IMR-90 (cell line): Measurements from ENCODE around the gene FAM20A. TPM values are rescaled to one million over a fixed set of nuclear protein-coding genes. Genes with fewer than 3 reads are reported as not detected.

Source experiments
- ATAC-seq: fragments of 200-7000 bp; cut with Tn5 transposase; 2 replicates; pipeline ENCODE4 v1.9.1; 2020; ENCODE audit warnings: low read depth, mild to moderate bottlenecking, moderate library complexity
- BruUV-seq: library from RNA; stranded (reverse); fragments of 400-500 nt; replicated peaks from 2 replicates; lab custom pipeline; 2021; lab: Mats Ljungman, UMichigan
- CTCF ChIA-PET: fragments of 300-600 bp; formaldehyde crosslinking; extraction: SDS; loops from one replicate; lab custom pipeline; 2021; ENCODE audit warnings: antibody characterized with exemption; lab: Yijun Ruan, JAX
- POLR2A ChIA-PET: fragments of 300-600 bp; sonication (Branson Sonifier 250); formaldehyde crosslinking; loops from one replicate; lab custom pipeline; 2022; ENCODE audit warnings: antibody characterized with exemption; ENCODE audit not compliant: unreplicated experiment; lab: Charles Lee
- DNase-seq: peaks from one replicate; pipeline ENCODE4 v3.0.0; 2013
- H2AFZ ChIP-seq: replicated peaks from 2 replicates; pipeline ENCODE3; 2013; ENCODE audit warnings: low read length, mild to moderate bottlenecking; ENCODE audit not compliant: poor library complexity
- H2AK5ac ChIP-seq: 2 replicates; pipeline ENCODE4 v1.6.1; 2013; ENCODE audit warnings: low read depth, low read length, inconsistent platforms
- H2AK9ac ChIP-seq: replicated peaks from 2 replicates; pipeline ENCODE3; 2013; ENCODE audit warnings: mild to moderate bottlenecking, low read depth, low read length, moderate library complexity; ENCODE audit not compliant: poor library complexity
- H2BK120ac ChIP-seq: 2 replicates; pipeline ENCODE4 v1.6.1; 2013; ENCODE audit warnings: low read depth, low read length, inconsistent platforms
- H2BK15ac ChIP-seq: 3 replicates; pipeline ENCODE4 v1.6.1; 2013; ENCODE audit warnings: low read depth, low read length, inconsistent platforms
- H2BK20ac ChIP-seq: 2 replicates; pipeline ENCODE4 v1.6.1; 2013; ENCODE audit warnings: low read depth, mild to moderate bottlenecking, inconsistent platforms, low read length, moderate library complexity
- H2BK5ac ChIP-seq: 2 replicates; pipeline ENCODE4 v1.6.1; 2013; ENCODE audit warnings: mild to moderate bottlenecking, low read depth, low read length, inconsistent platforms; ENCODE audit not compliant: poor library complexity, severe bottlenecking
- H3K14ac ChIP-seq: replicated peaks from 2 replicates; pipeline ENCODE4 v1.6.1; 2013; ENCODE audit warnings: low read depth, low read length, inconsistent platforms
- H3K18ac ChIP-seq: 2 replicates; pipeline ENCODE4 v1.6.1; 2013; ENCODE audit warnings: low read depth, low read length, control low read depth
- H3K23ac ChIP-seq: 2 replicates; pipeline ENCODE4 v1.6.1; 2013; ENCODE audit warnings: low read depth, low read length, inconsistent platforms
- H3K27ac ChIP-seq: 2 replicates; pipeline ENCODE4 v1.5.1; 2013; ENCODE audit warnings: mild to moderate bottlenecking, control low read depth, low read length; ENCODE audit not compliant: insufficient read depth
- H3K27me3 ChIP-seq: 2 replicates; pipeline ENCODE4 v1.6.1; 2013; ENCODE audit warnings: low read length; ENCODE audit not compliant: control insufficient read depth, insufficient read depth
- H3K36me3 ChIP-seq: 2 replicates; pipeline ENCODE4 v1.6.1; 2013; ENCODE audit warnings: low read length, mixed read lengths; ENCODE audit not compliant: control insufficient read depth, insufficient read depth
- H3K4ac ChIP-seq: 2 replicates; pipeline ENCODE4 v1.6.1; 2013; ENCODE audit warnings: low read depth, low read length, inconsistent platforms
- H3K4me1 ChIP-seq: 2 replicates; pipeline ENCODE4 v1.6.1; 2013; ENCODE audit warnings: low read length, mixed read lengths; ENCODE audit not compliant: control insufficient read depth, insufficient read depth
- H3K4me2 ChIP-seq: 2 replicates; pipeline ENCODE4 v1.6.1; 2013; ENCODE audit warnings: low read depth, mild to moderate bottlenecking, control low read depth, low read length, moderate library complexity
- H3K4me3 ChIP-seq: 2 replicates; pipeline ENCODE4 v1.5.1; 2013; ENCODE audit warnings: low read depth, mild to moderate bottlenecking, control low read depth, low read length, moderate library complexity; ENCODE audit not compliant: insufficient read depth
- H3K56ac ChIP-seq: 2 replicates; pipeline ENCODE4 v1.6.1; 2013; ENCODE audit warnings: low read length, inconsistent platforms; ENCODE audit not compliant: insufficient read depth; ENCODE audit errors: extremely low read depth
- H3K79me1 ChIP-seq, 2 experiments: 2 replicates each; pipeline ENCODE4 v1.6.1; 2013; ENCODE audit warnings: low read length in 2 of 2, inconsistent platforms in 1 of 2, low read depth in 1 of 2
- H3K9ac ChIP-seq: 2 replicates; pipeline ENCODE4 v1.6.1; 2013; ENCODE audit warnings: low read depth, low read length, control low read depth
- H3K9me1 ChIP-seq: 2 replicates; pipeline ENCODE4 v1.6.1; 2013; ENCODE audit warnings: low read length, inconsistent platforms; ENCODE audit not compliant: insufficient read depth
- H3K9me3 ChIP-seq: 2 replicates; pipeline ENCODE4 v1.6.1; 2013; ENCODE audit warnings: low read length; ENCODE audit not compliant: control insufficient read depth, insufficient read depth
- H4K20me1 ChIP-seq: 2 replicates; pipeline ENCODE4 v1.6.1; 2013; ENCODE audit warnings: low read length, inconsistent platforms; ENCODE audit not compliant: insufficient read depth
- H4K5ac ChIP-seq: 2 replicates; pipeline ENCODE4 v1.6.1; 2013; ENCODE audit warnings: mild to moderate bottlenecking, low read depth, low read length, control low read depth
- H4K8ac ChIP-seq, 2 experiments: 2 replicates each; pipeline ENCODE4 v1.6.1; 2013; ENCODE audit warnings: low read depth in 2 of 2, low read length in 2 of 2, control low read depth in 1 of 2, inconsistent platforms in 1 of 2
- H4K91ac ChIP-seq: 2 replicates; pipeline ENCODE4 v1.6.1; 2013; ENCODE audit warnings: low read depth, low read length, inconsistent platforms; ENCODE audit not compliant: insufficient read depth
- BHLHE40 ChIP-seq: fragments of 150-350 bp; IDR thresholded peaks from 2 replicates; pipeline ENCODE4 v1.6.1; 2016; ENCODE audit warnings: mild to moderate bottlenecking, low read depth, low read length
- CHD1 ChIP-seq: IDR thresholded peaks from 2 replicates; pipeline ENCODE4 v1.6.1; 2012; ENCODE audit warnings: low read depth, low read length, improper control_type of control experiment
- CTCF ChIP-seq: conservative IDR thresholded peaks from 2 replicates; pipeline ENCODE4 v1.5.1; 2012; ENCODE audit warnings: mild to moderate bottlenecking, low read depth, low read length, improper control_type of control experiment
- FOS ChIP-seq: fragments of 150-350 bp; IDR thresholded peaks from 2 replicates; pipeline ENCODE4 v1.6.1; 2016; ENCODE audit warnings: low read depth, low read length
- MAFK ChIP-seq: IDR thresholded peaks from 2 replicates; pipeline ENCODE4 v1.6.1; 2012; ENCODE audit warnings: low read depth, low read length, improper control_type of control experiment
- MXI1 ChIP-seq: IDR thresholded peaks from 2 replicates; pipeline ENCODE4 v1.6.1; 2012; ENCODE audit warnings: low read depth, mild to moderate bottlenecking, low read length, moderate library complexity, borderline replicate concordance
- NFE2L2 ChIP-seq: fragments of 150-350 bp; IDR thresholded peaks from 2 replicates; pipeline ENCODE4 v1.6.1; 2016; ENCODE audit warnings: low read depth, mild to moderate bottlenecking, low read length
- POLR2A ChIP-seq: IDR thresholded peaks from 2 replicates; pipeline ENCODE4 v1.6.1; 2012; ENCODE audit warnings: mild to moderate bottlenecking, low read depth, low read length
- RAD21 ChIP-seq: IDR thresholded peaks from 2 replicates; pipeline ENCODE4 v1.6.1; 2012; ENCODE audit warnings: low read length, improper control_type of control experiment
- RFX5 ChIP-seq: IDR thresholded peaks from 2 replicates; pipeline ENCODE4 v1.8.0; 2012; ENCODE audit warnings: low read depth, mild to moderate bottlenecking, low read length, moderate library complexity
- SMC3 ChIP-seq: fragments of 150-350 bp; IDR thresholded peaks from 2 replicates; pipeline ENCODE4 v1.6.1; 2016; ENCODE audit warnings: low read depth, mild to moderate bottlenecking, antibody characterized with exemption, low read length, moderate library complexity
- WGBS, 2 experiments: methylation state at CpG; one replicate each; pipeline versions ENCODE4 v1.1.5 to v1.1.7; 2013; ENCODE audit warnings: missing lambda C conversion rate in 2 of 2; ENCODE audit not compliant: insufficient read length in 1 of 2; ENCODE audit errors: extremely low coverage in 2 of 2; 5-methylcytosine and 5-hydroxymethylcytosine counted together
- dilution Hi-C: fragments of 300-500 bp; cut with HindIII; formaldehyde crosslinking; loops from one replicate; pipeline ENCODE4 v1.14.3; 2018; ENCODE audit warnings: low sequenced_read_pairs; ENCODE audit not compliant: unreplicated experiment
- in situ Hi-C: fragments of 300-500 bp; cut with MboI; formaldehyde crosslinking; loops from 3 replicates; pipeline ENCODE4 v1.14.3; 2019; ENCODE audit warnings: low sequenced_read_pairs, inconsistent platforms, mixed read lengths
- intact Hi-C: fragments of 100-400 bp; cut with micrococcal nuclease; formaldehyde crosslinking; loops from 2 replicates; pipeline ENCODE4 v1.10.0; 2022
- polyA plus RNA-seq, 3 experiments: library from polyadenylated mRNA; depleted of rRNA; stranded (reverse); fragments of >200 nt; gene quantifications; 2 replicates each; pipeline ENCODE4 v1.2.3, GENCODE V29; 2012; ENCODE audit warnings: low replicate concordance in 1 of 3
- total RNA-seq: library from RNA; depleted of rRNA; stranded (reverse); fragments of >200 nt; gene quantifications from 2 replicates; pipeline ENCODE4 v1.2.3, GENCODE V29; 2012

Gene FAM20A
- total and polyA plus RNA-seq, 2 of the 4 experiments (the other 2 are of a cell fraction), result not detected

- TF ChIP-seq CTCF, result no peak
These were observed 40.3 kb upstream of the FAM20A start (continued) for GRCh38 chr17:68641276-68642117.

GRCh38 chr17:68640242-68640989, 39.2 kb upstream of the FAM20A start:
- no peak overlapping the region for H3K14ac ChIP-seq
- BruUV-seq, result no TSS peak

More at GRCh38 chr17:68640242-68640989, 39.2 kb upstream of the FAM20A start:
- no peak overlapping the region for H3K27ac ChIP-seq
- H2BK20ac ChIP-seq, result no peak overlapping the region
- H4K5ac ChIP-seq, result no peak overlapping the region
- H3K4ac ChIP-seq, result no peak overlapping the region
- no peak overlapping the region for H3K4me3 ChIP-seq
- H3K36me3 ChIP-seq, result no peaks in the 10 kb centered on the region
- ChIA-PET POLR2A (no interaction called here), CTCF (no interaction called here)
- H3K56ac ChIP-seq, result no peak overlapping the region
- H3K9me1 ChIP-seq, result no peaks in the 10 kb centered on the region
- no peak overlapping the region for H2BK5ac ChIP-seq
- no peak overlapping the region for H4K8ac ChIP-seq
- H4K20me1 ChIP-seq, result no peaks in the 10 kb centered on the region
- ATAC-seq (no peak), DNase-seq (no peak)
- dilution Hi-C loops, result no loop called here
- no peak overlapping the region for H3K18ac ChIP-seq
- no peak overlapping the region for H2AK9ac ChIP-seq
- WGBS, 2 experiments, result no CpG with 5 or more reads among the region's 2 CpGs
- no peak overlapping the region for H4K91ac ChIP-seq
- H3K4me1 ChIP-seq, result no peaks in the 10 kb centered on the region
- H2BK15ac ChIP-seq, result no peak overlapping the region
- no peak overlapping the region for H3K4me2 ChIP-seq
- H2AFZ ChIP-seq, result no peak overlapping the region
- H2AK5ac ChIP-seq, result no peak overlapping the region
- no peak overlapping the region for H3K23ac ChIP-seq
- intact Hi-C loops, result no loop called here
- peaks cover 2% of the 10 kb centered on the region; the same call in 1 of the 2 replicates for H3K27me3 ChIP-seq
- TF ChIP-seq FOS, result no peak
- no peak for TF ChIP-seq NFE2L2
- TF ChIP-seq RAD21, result no peak
- TF ChIP-seq SMC3, result no peak
- TF ChIP-seq CTCF, result no peak
- no peak for TF ChIP-seq MXI1
- TF ChIP-seq RFX5, result no peak
- no peak for TF ChIP-seq CHD1
- no peak for TF ChIP-seq MAFK
- no peak for TF ChIP-seq BHLHE40
- no peak for TF ChIP-seq POLR2A
- in situ Hi-C loops, result no loop called here
- no peak overlapping the region for H3K9ac ChIP-seq
- no peak overlapping the region for H2BK120ac ChIP-seq
- no peaks in the 10 kb centered on the region for H3K9me3 ChIP-seq
- no peaks in the 10 kb centered on the region for H3K79me1 ChIP-seq
